ENCODE results near the gene MED13L. TPM values are rescaled to one million over a fixed set of nuclear protein-coding genes. Genes with fewer than 3 reads are reported as not detected.

Gene MED13L
- polyA plus RNA-seq, 1 donor (not counting 4 experiments of a cell fraction or from before 2014, with no cell fraction given) = 31.7 TPM

GRCh38 chr12:115934877-115935276 is 342.6 kb downstream of the MED13L start:
- dilution Hi-C loops (cut with MboI; ENCODE audit: extremely low pct_ligation_motif_present, low sequenced_read_pairs) = no loop called here
- Histone ChIP-seq H3K9me1 (ENCODE audit: control insufficient read depth, extremely low read depth, insufficient read depth, low read length) (no peaks in the 10 kb centered on the region), H3K79me2 (ENCODE audit: control insufficient read depth, insufficient read depth, low read length) (no peaks in the 10 kb centered on the region), H3K36me3 (ENCODE audit: control insufficient read depth in 2 of 2, extremely low read depth in 1 of 2, insufficient read depth in 2 of 2, low read length in 2 of 2) (no peaks in the 10 kb centered on the region), H3K27ac (ENCODE audit: control insufficient read depth, insufficient read depth, low read length) (no peak overlapping the region), H3K9me3 (ENCODE audit: control insufficient read depth, low read depth, low read length) (peaks cover 3% of the 10 kb centered on the region), H3K9ac (ENCODE audit: control insufficient read depth, extremely low read depth, insufficient read depth, low read length) (no peak overlapping the region), H3K27me3 (ENCODE audit: control insufficient read depth, extremely low read depth, insufficient read depth, low read length) (no peaks in the 10 kb centered on the region), H3K4me2 (ENCODE audit: control insufficient read depth, extremely low read depth, insufficient read depth, low read depth, low read length) (no peak overlapping the region), H2AFZ (ENCODE audit: control insufficient read depth, low read length) (no peak overlapping the region), H4K20me1 (ENCODE audit: control insufficient read depth, extremely low read depth, insufficient read depth, low read length) (no peaks in the 10 kb centered on the region), H3K4me3 (ENCODE audit: control insufficient read depth in 2 of 3, extremely low read depth in 1 of 3, insufficient read depth in 2 of 3, low read depth in 1 of 3, low read length in 3 of 3) (no peak overlapping the region), H3K4me1 (ENCODE audit: control insufficient read depth, extremely low read depth, insufficient read depth, low read length) (peaks cover under 1% of the 10 kb centered on the region)
- DNase-seq (ENCODE audit: low read depth, low spot score) (no peak), FAIRE-seq (no peak)
- TF ChIP-seq EZH2 (IDR thresholded peaks at IDR 0.05; ENCODE audit: low read length) (no peak), CTCF (optimal IDR thresholded peaks at IDR 0.05 in 1 of 3, IDR thresholded peaks at IDR 0.05 in 1 of 3, conservative IDR thresholded peaks at IDR 0.05 in 1 of 3; ENCODE audit: extremely low read depth in 1 of 3, insufficient read depth in 2 of 3, low read length in 3 of 3) (no peak)

- H2AFZ ChIP-seq (ENCODE audit: control insufficient read depth, low read length) = no peak overlapping the region
- no peak for FAIRE-seq
- no peaks in the 10 kb centered on the region for H3K36me3 ChIP-seq (ENCODE audit: control insufficient read depth in 2 of 2, extremely low read depth in 1 of 2, insufficient read depth in 2 of 2, low read length in 2 of 2)
- no peaks in the 10 kb centered on the region for H4K20me1 ChIP-seq (ENCODE audit: control insufficient read depth, extremely low read depth, insufficient read depth, low read length)
- peaks cover 2% of the 10 kb centered on the region for H3K4me1 ChIP-seq (ENCODE audit: control insufficient read depth, extremely low read depth, insufficient read depth, low read length)
- H3K9ac ChIP-seq (ENCODE audit: control insufficient read depth, extremely low read depth, insufficient read depth, low read length) = no peak overlapping the region
- H3K4me3 ChIP-seq (ENCODE audit: control insufficient read depth in 2 of 3, extremely low read depth in 1 of 3, insufficient read depth in 2 of 3, low read depth in 1 of 3, low read length in 3 of 3) = no peak overlapping the region
- DNase-seq (ENCODE audit: low read depth, low spot score) = no peak
- H3K9me1 ChIP-seq (ENCODE audit: control insufficient read depth, extremely low read depth, insufficient read depth, low read length) = no peaks in the 10 kb centered on the region
- no peak for TF ChIP-seq CTCF (optimal IDR thresholded peaks at IDR 0.05 in 1 of 3, IDR thresholded peaks at IDR 0.05 in 1 of 3, conservative IDR thresholded peaks at IDR 0.05 in 1 of 3; ENCODE audit: extremely low read depth in 1 of 3, insufficient read depth in 2 of 3, low read length in 3 of 3)
- TF ChIP-seq EZH2 (IDR thresholded peaks at IDR 0.05; ENCODE audit: low read length) = no peak
- H3K4me2 ChIP-seq (ENCODE audit: control insufficient read depth, extremely low read depth, insufficient read depth, low read depth, low read length) = no peak overlapping the region
- H3K9me3 ChIP-seq (ENCODE audit: control insufficient read depth, low read depth, low read length) = peaks cover 3% of the 10 kb centered on the region
- H3K27me3 ChIP-seq (ENCODE audit: control insufficient read depth, extremely low read depth, insufficient read depth, low read length) = no peaks in the 10 kb centered on the region
- no peak overlapping the region for H3K27ac ChIP-seq (ENCODE audit: control insufficient read depth, insufficient read depth, low read length)
- dilution Hi-C loops (cut with MboI; ENCODE audit: extremely low pct_ligation_motif_present, low sequenced_read_pairs) = no loop called here
- H3K79me2 ChIP-seq (ENCODE audit: control insufficient read depth, insufficient read depth, low read length) = no peaks in the 10 kb centered on the region
Observed at GRCh38 chr12:115934046-115934445, 343.4 kb downstream of the MED13L start.

Measured in keratinocyte (primary cell).